Measurements from ENCODE around the gene CIDEB. TPM values are rescaled to one million over a fixed set of nuclear protein-coding genes. Genes with fewer than 3 reads are reported as not detected.

Gene CIDEB
- total RNA-seq: 1.4 and 2.3 TPM in 2 replicates

GRCh38 chr14:24307575-24308341 lies at the start of gene CIDEB:
CIDEB (minus strand) TSS chr14:24307977; CDS start chr14:24307858, 119 bp downstream.

GRCh38 chr14:24339284-24340151 lies 31.7 kb upstream of the CIDEB start, which contains the start of gene RIPK3:
RIPK3 (minus strand) TSS chr14:24339991; CDS start chr14:24339826, 165 bp downstream.

GRCh38 chr14:24334431-24335291 lies 26.9 kb upstream of the CIDEB start, which contains the start of gene ADCY4:
ADCY4 (minus strand) TSS chr14:24335071; CDS start chr14:24334652, 419 bp downstream.

GRCh38 chr14:24310646-24311604 lies 3.1 kb upstream of the CIDEB start, which contains the start of gene LTB4R:
LTB4R (plus strand) TSS chr14:24311502; CDS start chr14:24315652, 4,150 bp downstream.

GRCh38 chr14:24309538-24310264 lies 1.9 kb upstream of the CIDEB start, which contains the start of gene LTB4R2:
LTB4R2 (plus strand) TSS chr14:24310140; CDS start chr14:24310665, 525 bp downstream.

GRCh38 chr14:24299255-24300191 lies 8.3 kb downstream of the CIDEB start, which contains the start of the genes DHRS1 and NOP9:
DHRS1 (minus strand) TSS chr14:24299780; CDS start chr14:24299106, 674 bp downstream.
NOP9 (plus strand) TSS chr14:24299850; CDS start chr14:24299955, 105 bp downstream.

GRCh38 chr14:24271134-24271833 lies 36.5 kb downstream of the CIDEB start, which contains the start of gene RABGGTA:
RABGGTA (minus strand) TSS chr14:24271597; CDS start chr14:24271115, 482 bp downstream.

GRCh38 chr14:24262821-24263733 lies 44.7 kb downstream of the CIDEB start, which contains the start of gene TGM1:
TGM1 (minus strand) TSS chr14:24263177; CDS start chr14:24262352, 825 bp downstream.

Other genes with a start within 250 kb of the CIDEB start
- gene CPNE6, start 236.4 kb downstream of the CIDEB start, total RNA-seq: not detected in 2 replicates
- gene PCK2, start 213.7 kb downstream of the CIDEB start, total RNA-seq: 44.0 and 79.9 TPM in 2 replicates
- gene DCAF11, start 193.2 kb downstream of the CIDEB start, total RNA-seq: 57.1 and 70.3 TPM in 2 replicates
- under 0.01 and 0.29 TPM in 2 replicates for gene NRL, start 193.0 kb downstream of the CIDEB start, total RNA-seq
- gene FITM1, start 177.3 kb downstream of the CIDEB start, total RNA-seq: not detected in 2 replicates
- 181 and 193 TPM in 2 replicates for gene PSME1, start 171.8 kb downstream of the CIDEB start, total RNA-seq
- 14.0 and 20.2 TPM in 2 replicates for gene EMC9, start 166.4 kb downstream of the CIDEB start, total RNA-seq
- 105 and 124 TPM in 2 replicates for gene PSME2, start 161.4 kb downstream of the CIDEB start, total RNA-seq
- gene RNF31, start 160.5 kb downstream of the CIDEB start, total RNA-seq: 35.7 and 41.8 TPM in 2 replicates
- 66.8 and 80.4 TPM in 2 replicates for gene IRF9, start 146.7 kb downstream of the CIDEB start, total RNA-seq
- gene REC8, start 135.9 kb downstream of the CIDEB start, total RNA-seq: 20.0 and 44.7 TPM in 2 replicates
- gene IPO4, start 119.2 kb downstream of the CIDEB start, total RNA-seq: 70.4 and 79.0 TPM in 2 replicates
- gene TM9SF1, start 112.5 kb downstream of the CIDEB start, total RNA-seq: 85.9 and 92.5 TPM in 2 replicates
- gene TSSK4, start 102.3 kb downstream of the CIDEB start, total RNA-seq: not detected in 2 replicates
- gene CHMP4A, start 94.5 kb downstream of the CIDEB start, total RNA-seq: 28.0 and 40.8 TPM in 2 replicates
- gene MDP1, start 91.9 kb downstream of the CIDEB start, total RNA-seq: 11.8 and 12.8 TPM in 2 replicates
- 229 and 231 TPM in 2 replicates for gene NEDD8, start 75.6 kb downstream of the CIDEB start, total RNA-seq
- 83.0 and 111 TPM in 2 replicates for gene GMPR2, start 75.0 kb downstream of the CIDEB start, total RNA-seq
- 48.6 and 95.1 TPM in 2 replicates for gene TINF2, start 65.4 kb downstream of the CIDEB start, total RNA-seq
- gene TGM1, start 44.8 kb downstream of the CIDEB start, total RNA-seq: 0.35 and 4.0 TPM in 2 replicates
- 33.1 and 65.2 TPM in 2 replicates for gene RABGGTA, start 36.4 kb downstream of the CIDEB start, total RNA-seq
- gene DHRS1, start 8.2 kb downstream of the CIDEB start, total RNA-seq: 15.3 and 21.3 TPM in 2 replicates
- gene NOP9, start 8.1 kb downstream of the CIDEB start, total RNA-seq: 15.0 and 22.0 TPM in 2 replicates
- gene LTB4R2, start 2.2 kb upstream of the CIDEB start, total RNA-seq: 0.18 and 1.4 TPM in 2 replicates
- gene LTB4R, start 3.5 kb upstream of the CIDEB start, total RNA-seq: under 0.01 and 0.71 TPM in 2 replicates
- gene ADCY4, start 27.1 kb upstream of the CIDEB start, total RNA-seq: not detected in 2 replicates
- not detected in 2 replicates for gene RIPK3, start 32.0 kb upstream of the CIDEB start, total RNA-seq
- gene NFATC4, start 60.2 kb upstream of the CIDEB start, total RNA-seq: 27.8 and 35.7 TPM in 2 replicates
- 11.9 and 12.1 TPM in 2 replicates for gene NYNRIN, start 91.0 kb upstream of the CIDEB start, total RNA-seq
- gene CBLN3, start 121.7 kb upstream of the CIDEB start, total RNA-seq: 2.8 and 4.6 TPM in 2 replicates
- gene KHNYN, start 122.0 kb upstream of the CIDEB start, total RNA-seq: 39.5 and 41.8 TPM in 2 replicates
- gene SDR39U1, start 134.8 kb upstream of the CIDEB start, total RNA-seq: 18.1 and 32.9 TPM in 2 replicates
- not detected in 2 replicates for gene CMA1, start 200.3 kb upstream of the CIDEB start, total RNA-seq